HEK293T (cell line): ENCODE results near the gene ONECUT1.

Experiments
- L3MBTL2 ChIP-seq: fragments of 450-650 bp; conservative IDR thresholded peaks from 2 replicates; pipeline ENCODE4 v1.6.1; 2016; ENCODE audit warnings: mild to moderate bottlenecking
- LEF1 ChIP-seq: fragments of 450-650 bp; IDR thresholded peaks from 2 replicates; pipeline ENCODE4 v1.6.1; 2017; ENCODE audit warnings: mild to moderate bottlenecking, borderline replicate concordance
- SP1 ChIP-seq: fragments of 450-650 bp; IDR thresholded peaks from 2 replicates; pipeline ENCODE4 v1.6.1; 2017
- ZNF384 ChIP-seq: fragments of 450-650 bp; IDR thresholded peaks from 2 replicates; pipeline ENCODE4 v1.6.1; 2016

DNA sequence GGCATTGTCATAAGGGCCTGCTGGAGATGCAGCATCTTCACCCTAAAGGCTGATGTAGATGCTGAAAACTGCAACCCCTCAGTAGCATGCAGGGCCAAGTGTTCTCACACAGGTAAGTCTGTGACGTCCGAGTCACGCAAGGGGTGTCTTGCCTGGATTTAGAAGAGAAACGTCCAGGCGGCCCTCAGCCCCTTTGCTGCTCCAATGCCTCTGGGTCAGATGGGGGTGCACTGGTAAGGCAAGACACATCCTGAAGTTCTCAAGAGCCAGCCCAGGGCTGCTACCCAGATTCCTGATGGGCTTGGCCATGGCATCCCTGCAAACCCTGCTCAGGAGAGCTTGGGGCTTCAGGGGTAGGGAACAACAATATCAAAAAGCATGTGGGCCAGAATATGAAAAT, 25.4 kb downstream of the ONECUT1 start:
- TF ChIP-seq SP1: no peak
- TF ChIP-seq LEF1: no peak
- TF ChIP-seq L3MBTL2: no peak
- no peak for TF ChIP-seq ZNF384
